Measurements from ENCODE around the gene CANT1. TPM values are rescaled to one million over a fixed set of nuclear protein-coding genes. Genes with fewer than 3 reads are reported as not detected.

Gene CANT1
- total and polyA plus RNA-seq, 8 donors, result 16.6 to 151 (median 40.7) TPM

DNA sequence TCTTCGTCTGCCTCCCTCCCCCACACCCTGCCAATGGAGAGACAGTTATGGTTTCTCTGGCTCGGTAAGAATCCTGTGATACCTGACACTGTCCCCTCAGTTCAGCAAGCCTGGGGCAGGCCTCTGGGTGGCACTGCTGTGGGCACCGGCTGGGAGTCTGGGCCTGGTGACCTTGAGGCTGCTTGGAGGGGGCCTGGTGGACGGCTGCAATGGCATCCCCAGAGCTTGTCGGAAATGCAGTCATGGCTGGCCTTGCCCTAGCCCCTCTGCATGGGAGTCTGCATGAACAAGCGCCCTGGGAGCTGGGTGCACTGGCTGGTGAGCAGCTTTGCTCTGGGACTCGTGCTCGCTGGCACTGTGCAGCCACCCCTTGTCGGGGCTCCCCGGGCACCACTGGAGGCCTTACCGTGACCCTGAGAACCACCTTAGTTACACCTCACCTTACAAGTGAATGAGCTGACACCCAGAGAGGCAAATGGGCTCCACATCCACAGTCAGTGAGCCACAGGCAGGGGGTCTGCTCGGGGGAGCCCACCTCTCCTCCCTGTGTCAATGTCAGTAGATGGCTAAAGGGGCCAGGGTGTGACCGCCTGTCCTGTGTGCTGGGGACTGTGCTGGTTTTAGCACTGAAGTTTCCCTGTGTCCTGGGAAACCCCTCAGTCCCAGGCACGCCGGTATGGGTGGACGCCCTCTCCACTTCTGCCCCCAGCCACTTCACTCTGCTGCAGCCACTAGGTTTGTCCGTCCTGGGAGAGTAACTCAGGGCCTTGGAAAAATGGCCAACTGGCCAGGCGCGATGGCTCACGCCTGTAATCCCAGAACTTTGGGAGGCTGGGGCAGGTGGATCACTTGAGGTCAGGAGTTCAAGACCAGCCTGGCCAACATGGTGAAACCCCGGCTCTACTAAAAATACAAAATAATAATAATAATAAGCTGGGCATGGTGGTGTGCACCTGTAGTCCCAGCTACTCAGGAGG, 31.3 kb downstream of the CANT1 start:
- Histone ChIP-seq H3K4me1 (peaks cover 43 to 72% (median 62%) of the 10 kb centered on the region in 4 donors), H3K36me3 (peaks cover 0 to 17% (median 9%) of the 10 kb centered on the region in 4 donors), H3K27ac (peak overlapping the region; percentile 28 to 89 (median 80)), H3K27me3 (no peaks in the 10 kb centered on the region), H3K4me3 (peak overlapping the region; percentile 39 to 56 (median 41)), H3K9me3 (no peaks in the 10 kb centered on the region)
- WGBS, 5 donors, result 39 to 56% (median 45%) methylated on average over 17 to 21 of the region's 21 CpGs
- peak in 1 of 2 donors; percentile 44 for DNase-seq
- TF ChIP-seq POLR2AphosphoS5 (IDR thresholded peaks at IDR 0.05) (no peak), EP300 (IDR thresholded peaks at IDR 0.05) (no peak)
- intact Hi-C loops (cut with DNase I; ENCODE audit: low total_unique reads), result no loop called here

DNA sequence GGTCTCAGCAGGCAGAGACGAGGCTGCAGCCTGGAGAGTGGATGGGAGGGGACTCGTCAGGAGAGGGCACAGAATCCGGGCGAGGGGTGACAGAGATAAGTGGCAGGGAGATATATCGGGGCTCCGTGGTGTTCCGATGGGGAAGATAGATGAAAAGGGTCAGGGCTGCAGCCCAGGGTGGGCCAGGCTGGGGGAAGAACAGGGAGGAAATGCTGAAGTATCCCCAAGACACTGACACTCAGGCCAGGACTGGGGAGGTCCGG, 32.0 kb downstream of the CANT1 start:
- no peak for DNase-seq
- TF ChIP-seq POLR2AphosphoS5 (IDR thresholded peaks at IDR 0.05) (no peak), EP300 (IDR thresholded peaks at IDR 0.05) (no peak), POLR2A (IDR thresholded peaks at IDR 0.05) (no peak)
- TF ChIP-seq, protein P1, sequence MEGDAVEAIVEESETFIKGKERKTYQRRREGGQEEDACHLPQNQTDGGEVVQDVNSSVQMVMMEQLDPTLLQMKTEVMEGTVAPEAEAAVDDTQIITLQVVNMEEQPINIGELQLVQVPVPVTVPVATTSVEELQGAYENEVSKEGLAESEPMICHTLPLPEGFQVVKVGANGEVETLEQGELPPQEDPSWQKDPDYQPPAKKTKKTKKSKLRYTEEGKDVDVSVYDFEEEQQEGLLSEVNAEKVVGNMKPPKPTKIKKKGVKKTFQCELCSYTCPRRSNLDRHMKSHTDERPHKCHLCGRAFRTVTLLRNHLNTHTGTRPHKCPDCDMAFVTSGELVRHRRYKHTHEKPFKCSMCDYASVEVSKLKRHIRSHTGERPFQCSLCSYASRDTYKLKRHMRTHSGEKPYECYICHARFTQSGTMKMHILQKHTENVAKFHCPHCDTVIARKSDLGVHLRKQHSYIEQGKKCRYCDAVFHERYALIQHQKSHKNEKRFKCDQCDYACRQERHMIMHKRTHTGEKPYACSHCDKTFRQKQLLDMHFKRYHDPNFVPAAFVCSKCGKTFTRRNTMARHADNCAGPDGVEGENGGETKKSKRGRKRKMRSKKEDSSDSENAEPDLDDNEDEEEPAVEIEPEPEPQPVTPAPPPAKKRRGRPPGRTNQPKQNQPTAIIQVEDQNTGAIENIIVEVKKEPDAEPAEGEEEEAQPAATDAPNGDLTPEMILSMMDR (IDR thresholded peaks at IDR 0.05), result no peak
- Histone ChIP-seq H3K9me3 (no peaks in the 10 kb centered on the region), H3K27me3 (no peaks in the 10 kb centered on the region), H3K27ac (peak overlapping the region; percentile 28 to 89 (median 80)), H3K4me3 (peak overlapping the region in 3 of 4 donors; percentile 39 to 56 (median 42)), H3K36me3 (peaks cover 0 to 22% (median 14%) of the 10 kb centered on the region in 4 donors), H3K4me1 (peaks cover 43 to 76% (median 62%) of the 10 kb centered on the region in 4 donors)
- WGBS, 5 donors, result 37 to 57% (median 47%) methylated on average over 8 of the region's 8 CpGs
- intact Hi-C loops (cut with DNase I; ENCODE audit: low total_unique reads), result no loop called here

DNA sequence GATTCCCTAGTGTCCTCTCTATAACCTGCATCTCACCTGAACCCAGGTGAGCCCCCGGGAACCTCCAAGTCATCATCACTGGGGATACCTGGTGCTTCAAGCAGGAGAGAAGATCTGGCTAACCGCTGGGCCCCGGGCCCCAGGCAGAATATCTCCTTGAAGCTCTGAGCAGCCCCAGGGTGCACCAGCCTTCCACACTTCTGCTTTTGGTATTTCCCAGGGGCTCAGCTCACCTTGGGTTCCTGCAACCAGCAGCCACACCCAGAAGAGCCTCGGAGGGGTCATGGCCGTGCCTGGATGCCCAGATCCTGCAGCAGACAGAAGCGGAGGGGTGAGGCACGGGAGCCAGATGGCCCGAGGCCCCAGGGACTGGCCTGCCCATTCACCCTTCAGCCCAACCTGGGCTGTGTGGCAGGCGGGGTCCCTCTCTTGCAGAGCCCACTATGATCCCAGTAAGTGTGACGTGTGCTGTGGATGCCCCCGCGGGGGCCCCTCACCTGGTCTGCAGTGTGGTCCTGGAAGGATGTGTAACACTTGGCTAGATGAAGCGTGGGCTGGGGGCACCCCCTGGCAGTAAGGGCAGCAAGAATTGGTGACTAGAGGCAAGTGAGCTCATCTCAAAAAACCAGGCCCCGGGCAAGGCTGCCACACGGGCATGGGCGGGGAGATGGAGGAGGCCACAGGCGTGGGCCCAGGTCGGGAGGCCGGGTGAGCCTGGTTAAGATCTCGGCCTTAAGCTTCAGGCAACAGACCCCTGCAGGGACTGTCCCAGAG, 32.5 kb downstream of the CANT1 start:
- Histone ChIP-seq H3K36me3 (peaks cover 0 to 27% (median 19%) of the 10 kb centered on the region in 4 donors), H3K27me3 (no peaks in the 10 kb centered on the region), H3K4me3 (peak overlapping the region in 3 of 4 donors; percentile 39 to 56 (median 42)), H3K9me3 (no peaks in the 10 kb centered on the region), H3K4me1 (peaks cover 43 to 76% (median 63%) of the 10 kb centered on the region in 4 donors), H3K27ac (peak overlapping the region; percentile 28 to 89 (median 80))
- WGBS, 5 donors, result 48 to 68% (median 62%) methylated on average over 10 to 20 of the region's 20 CpGs
- TF ChIP-seq POLR2A (IDR thresholded peaks at IDR 0.05), result no peak
- TF ChIP-seq, protein P1 (IDR thresholded peaks at IDR 0.05), result no peak
- TF ChIP-seq EP300 (IDR thresholded peaks at IDR 0.05), result no peak
- TF ChIP-seq POLR2AphosphoS5 (IDR thresholded peaks at IDR 0.05), result no peak
- DNase-seq, result no peak
- intact Hi-C loops (cut with DNase I; ENCODE audit: low total_unique reads), result no loop called here

DNA sequence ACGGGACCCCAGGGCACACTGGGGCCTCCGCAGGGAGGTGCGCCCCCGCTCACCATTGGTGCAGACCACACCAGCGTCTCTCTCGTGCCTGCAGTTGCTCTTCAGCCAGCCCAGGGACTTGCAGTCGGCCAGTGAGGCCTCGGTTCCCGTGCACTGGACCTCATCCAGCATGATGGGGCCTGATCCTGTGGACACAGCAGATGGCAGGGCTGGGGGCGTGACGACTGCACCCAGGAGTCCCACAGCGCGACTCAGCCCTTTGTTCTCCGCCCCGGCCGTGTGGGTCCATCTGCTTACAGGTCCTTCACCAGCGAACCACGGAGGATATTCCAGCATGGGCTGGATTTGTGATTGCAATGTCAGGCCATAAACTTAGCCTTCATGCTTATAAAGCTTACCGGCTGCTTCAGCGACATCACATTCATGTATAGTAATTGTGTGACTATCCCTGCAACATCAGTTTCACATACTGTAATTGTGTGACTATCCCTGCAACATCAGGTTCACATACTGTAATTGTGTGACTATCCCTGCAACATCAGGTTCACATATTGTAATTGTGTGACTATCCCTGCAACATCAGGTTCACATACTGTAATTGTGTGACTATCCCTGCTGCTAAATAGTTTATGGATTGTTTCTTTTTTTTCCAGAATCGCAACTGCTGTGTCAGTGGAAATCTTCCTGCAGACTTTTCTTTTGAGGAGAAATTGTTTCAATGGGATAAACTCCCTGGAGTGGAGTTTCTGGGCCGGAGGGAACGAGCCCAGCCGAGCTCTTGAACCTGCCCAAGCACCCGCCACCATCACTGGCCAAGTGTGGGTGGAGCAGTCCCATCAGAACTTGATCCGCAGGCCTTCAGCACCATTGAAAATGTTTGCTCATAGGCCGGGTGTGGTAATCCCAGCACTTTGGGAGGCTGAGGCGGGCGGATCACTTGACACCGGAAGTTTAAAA, 34.7 kb downstream of the CANT1 start:
- peaks cover 42 to 83% (median 74%) of the 10 kb centered on the region in 4 donors for H3K4me1 ChIP-seq
- H3K27me3 ChIP-seq, result no peaks in the 10 kb centered on the region
- peak overlapping the region in 2 of 4 donors; percentile 13 to 15 for H3K4me3 ChIP-seq
- H3K9me3 ChIP-seq, result no peaks in the 10 kb centered on the region
- TF ChIP-seq POLR2A (IDR thresholded peaks at IDR 0.05) (no peak), POLR2AphosphoS5 (IDR thresholded peaks at IDR 0.05) (peak in 1 of 3 donors; percentile 70), EP300 (IDR thresholded peaks at IDR 0.05) (no peak)
- DNase-seq, result peak; percentile 73 to 84
- peaks cover 0 to 40% (median 26%) of the 10 kb centered on the region in 4 donors for H3K36me3 ChIP-seq
- H3K27ac ChIP-seq, result peak overlapping the region; percentile 49 to 89 (median 80)
- intact Hi-C loops (cut with DNase I; ENCODE audit: low total_unique reads), result loop anchor here (5.0 kb wide), 1 partner anchor 108 kb away; no protein-coding TSS in a partner anchor
- WGBS, 5 donors, result 43 to 55% (median 53%) methylated on average over 25 to 30 of the region's 30 CpGs

All from stomach (tissue), 9 donors.